Mucosa of gallbladder (tissue), 1 donor: ENCODE results near the gene RAB5B. TPM values are rescaled to one million over a fixed set of nuclear protein-coding genes. Genes with fewer than 3 reads are reported as not detected.
A peak's percentile ranks its signal among the peaks of the same experiment; 100 is the strongest.
"Not testable (repeated sequence)": the region's sequence is repeated elsewhere in the genome, so short reads cannot be mapped to it uniquely, and the experiment has no call there.

Experiments
- DNase-seq: peaks from one replicate; pipeline ENCODE4 v3.0.0-alpha.2; 2020; ENCODE audit warnings: low spot score
- total RNA-seq: library from RNA; stranded (reverse); gene quantifications from one replicate; pipeline ENCODE4 v1.2.1, GENCODE V29; 2021
- donor health status: DM: no; HTN: no; CAD: no.

RAB5B gene
- total RNA-seq, 1 donor from 2014 or later = 182 TPM

- no peak for DNase-seq
These were observed 40.3 kb downstream of the RAB5B start for GRCh38 chr12:56014205-56014604.

DNA sequence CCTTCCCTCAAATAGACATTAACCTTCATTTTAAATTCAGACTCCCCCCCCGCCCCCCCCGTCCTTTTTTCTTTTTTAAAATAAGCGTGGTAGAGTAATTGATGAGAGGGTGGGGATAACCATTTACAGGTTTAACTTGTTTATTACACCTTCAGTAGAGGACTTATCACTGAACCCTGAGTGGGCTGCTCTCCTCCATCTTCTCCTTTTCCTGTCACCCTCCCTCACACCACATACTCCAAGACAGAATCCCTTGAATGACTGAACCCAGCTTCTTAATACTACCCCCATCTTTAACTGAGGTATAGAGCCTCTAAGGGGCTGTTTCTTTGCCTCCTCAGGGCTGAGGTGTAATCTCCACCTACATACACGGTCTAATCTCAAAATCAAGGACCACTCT lies 43.3 kb downstream of the RAB5B start:
- DNase-seq = no peak

DNA sequence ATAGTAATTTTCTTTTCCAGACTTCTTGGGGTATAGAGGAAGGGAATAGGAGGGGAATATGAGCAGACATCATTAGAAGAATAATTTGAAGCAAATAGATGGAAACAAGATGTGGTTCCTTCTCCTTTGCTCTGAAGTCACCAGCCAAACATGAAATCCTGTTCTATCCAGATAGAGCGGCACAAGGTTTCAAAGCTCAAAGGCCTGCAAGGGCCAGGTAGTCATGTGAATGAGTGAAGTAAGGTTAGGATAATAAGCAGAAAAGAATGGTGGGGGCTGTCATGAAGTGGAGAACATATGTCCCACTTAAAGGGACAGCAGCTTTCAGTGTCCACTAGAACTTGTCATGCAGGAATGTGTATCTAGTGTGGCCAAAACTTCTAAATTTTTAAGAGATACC lies 44.5 kb downstream of the RAB5B start:
- DNase-seq = no peak

DNA sequence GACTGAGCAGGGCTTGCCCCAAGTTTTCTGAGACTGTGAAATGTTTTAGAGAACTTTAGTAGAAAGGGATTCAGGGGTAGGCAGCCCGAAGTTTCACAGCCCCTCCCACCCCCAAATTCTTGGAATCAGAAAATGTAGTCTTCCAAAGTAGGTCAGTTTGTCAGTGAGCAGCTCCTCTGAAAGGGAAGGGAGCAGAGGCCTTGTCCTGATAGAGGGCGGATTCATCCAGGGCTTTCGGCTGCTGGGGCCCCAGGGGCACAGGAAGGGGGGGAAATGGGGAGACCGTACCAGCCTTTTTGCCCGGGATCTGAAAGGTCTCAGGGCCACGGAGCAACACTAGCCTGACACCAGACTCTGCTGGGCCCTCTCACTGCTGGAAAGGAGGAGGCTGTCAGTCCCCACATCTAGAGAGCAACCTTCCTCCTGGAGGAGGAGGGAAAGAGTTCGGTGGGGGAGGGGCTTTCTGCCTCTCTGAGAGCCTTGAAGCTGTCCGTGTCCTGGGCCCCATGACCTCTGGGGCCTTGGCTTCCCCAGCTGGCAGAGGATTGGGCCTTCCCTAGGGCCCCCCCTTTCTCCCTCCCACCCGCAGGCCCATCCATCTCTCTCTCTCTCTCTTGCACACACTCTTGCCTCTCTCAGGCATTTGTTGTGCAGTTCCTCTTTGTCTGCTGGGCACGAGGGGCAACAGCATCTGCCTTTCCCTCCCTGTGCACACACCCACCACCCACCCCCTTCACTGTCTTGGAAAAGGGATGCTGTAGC lies 46.7 kb downstream of the RAB5B start, which contains the start of gene IKZF4:
Gene IKZF4, plus strand, starts transcription at position 621 of the 762 bp plus-strand sequence. CDS start 451 bp downstream, outside the sequence.
- DNase-seq = peak; percentile 34

DNA sequence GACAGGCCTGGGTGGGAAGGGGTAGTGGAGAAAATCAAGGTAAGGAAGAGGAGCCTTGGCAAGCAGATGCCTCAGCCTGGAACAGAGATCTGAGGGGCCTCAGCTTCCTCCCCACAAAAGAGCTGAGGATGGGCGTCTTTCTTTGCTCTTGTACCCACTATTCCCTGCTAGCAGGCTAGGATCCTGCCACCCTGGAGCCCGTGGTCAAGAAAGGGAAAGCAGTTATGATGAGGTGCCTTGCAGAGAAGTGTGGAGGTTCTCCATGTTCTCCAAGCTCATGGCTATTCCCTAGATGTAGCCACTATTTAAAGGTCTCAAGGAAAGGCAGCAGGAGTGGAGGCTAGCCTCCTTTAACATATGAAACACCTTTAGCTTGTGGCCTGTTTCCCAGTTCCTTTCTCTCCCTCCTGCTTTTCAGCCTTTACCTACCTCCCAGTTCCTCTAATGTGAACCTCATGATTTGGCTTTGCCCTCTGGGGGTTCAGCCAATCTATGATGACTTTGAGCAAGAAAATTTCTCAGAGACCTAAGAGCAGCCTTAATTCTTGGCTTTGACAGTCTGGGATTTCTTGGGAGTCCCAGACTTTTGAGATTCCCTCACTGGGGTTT lies 48.1 kb downstream of the RAB5B start:
- no peak for DNase-seq

DNA sequence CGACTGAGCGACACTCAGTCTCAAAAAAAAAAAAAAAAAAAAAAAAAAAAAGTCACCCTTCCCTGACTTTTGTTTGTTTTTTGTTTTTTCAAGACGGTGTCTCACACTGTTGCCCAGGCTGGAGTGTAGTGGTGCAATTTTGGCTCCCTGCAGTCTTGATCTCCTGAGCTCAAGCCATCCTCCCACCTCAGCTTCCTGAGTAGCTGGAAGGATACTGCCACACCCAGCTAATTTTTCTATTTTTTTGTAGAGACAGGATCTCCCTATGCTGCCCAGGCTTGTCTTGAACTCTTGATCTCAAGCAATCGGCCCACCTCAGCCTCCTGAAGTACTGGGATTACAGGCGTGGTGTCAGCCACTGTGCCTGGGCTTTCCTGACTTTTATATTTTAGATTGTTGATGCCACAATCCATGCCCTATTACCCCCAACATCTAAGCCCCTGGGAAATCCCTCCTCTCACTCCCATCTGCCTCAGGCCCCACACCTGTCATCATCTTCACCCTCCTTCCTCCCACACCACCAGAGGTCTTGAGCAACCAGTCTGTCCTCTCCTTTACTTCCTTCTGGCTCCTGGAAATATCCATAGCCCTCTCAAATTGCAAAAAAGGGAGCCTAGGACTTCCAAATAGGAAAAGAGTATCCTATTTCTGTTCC lies 54.8 kb downstream of the RAB5B start:
- no peak for DNase-seq

- DNase-seq = no peak
These were observed 55.3 kb downstream of the RAB5B start for GRCh38 chr12:56029166-56029519.

- DNase-seq = peak; percentile 38
These were observed 55.9 kb downstream of the RAB5B start for GRCh38 chr12:56029666-56030293.

GRCh38 chr12:56031987-56032386 lies 58.1 kb downstream of the RAB5B start:
- DNase-seq = no peak

DNA sequence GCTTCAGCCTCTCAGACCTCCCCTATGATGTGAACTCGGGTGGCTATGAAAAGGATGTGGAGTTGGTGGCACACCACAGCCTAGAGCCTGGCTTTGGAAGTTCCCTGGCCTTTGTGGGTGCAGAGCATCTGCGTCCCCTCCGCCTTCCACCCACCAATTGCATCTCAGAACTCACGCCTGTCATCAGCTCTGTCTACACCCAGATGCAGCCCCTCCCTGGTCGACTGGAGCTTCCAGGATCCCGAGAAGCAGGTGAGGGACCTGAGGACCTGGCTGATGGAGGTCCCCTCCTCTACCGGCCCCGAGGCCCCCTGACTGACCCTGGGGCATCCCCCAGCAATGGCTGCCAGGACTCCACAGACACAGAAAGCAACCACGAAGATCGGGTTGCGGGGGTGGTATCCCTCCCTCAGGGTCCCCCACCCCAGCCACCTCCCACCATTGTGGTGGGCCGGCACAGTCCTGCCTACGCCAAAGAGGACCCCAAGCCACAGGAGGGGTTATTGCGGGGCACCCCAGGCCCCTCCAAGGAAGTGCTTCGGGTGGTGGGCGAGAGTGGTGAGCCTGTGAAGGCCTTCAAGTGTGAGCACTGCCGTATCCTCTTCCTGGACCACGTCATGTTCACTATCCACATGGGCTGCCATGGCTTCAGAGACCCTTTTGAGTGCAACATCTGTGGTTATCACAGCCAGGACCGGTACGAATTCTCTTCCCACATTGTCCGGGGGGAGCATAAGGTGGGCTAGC lies 60.9 kb downstream of the RAB5B start:
- no peak for DNase-seq

GRCh38 chr12:56037161-56037560 lies 63.3 kb downstream of the RAB5B start:
- no peak for DNase-seq

GRCh38 chr12:56038022-56038655 lies 64.3 kb downstream of the RAB5B start:
- no peak for DNase-seq

GRCh38 chr12:56040151-56040550 lies 66.3 kb downstream of the RAB5B start:
- no peak for DNase-seq

- no peak for DNase-seq
These were observed 67.2 kb downstream of the RAB5B start for GRCh38 chr12:56040963-56041551.

DNA sequence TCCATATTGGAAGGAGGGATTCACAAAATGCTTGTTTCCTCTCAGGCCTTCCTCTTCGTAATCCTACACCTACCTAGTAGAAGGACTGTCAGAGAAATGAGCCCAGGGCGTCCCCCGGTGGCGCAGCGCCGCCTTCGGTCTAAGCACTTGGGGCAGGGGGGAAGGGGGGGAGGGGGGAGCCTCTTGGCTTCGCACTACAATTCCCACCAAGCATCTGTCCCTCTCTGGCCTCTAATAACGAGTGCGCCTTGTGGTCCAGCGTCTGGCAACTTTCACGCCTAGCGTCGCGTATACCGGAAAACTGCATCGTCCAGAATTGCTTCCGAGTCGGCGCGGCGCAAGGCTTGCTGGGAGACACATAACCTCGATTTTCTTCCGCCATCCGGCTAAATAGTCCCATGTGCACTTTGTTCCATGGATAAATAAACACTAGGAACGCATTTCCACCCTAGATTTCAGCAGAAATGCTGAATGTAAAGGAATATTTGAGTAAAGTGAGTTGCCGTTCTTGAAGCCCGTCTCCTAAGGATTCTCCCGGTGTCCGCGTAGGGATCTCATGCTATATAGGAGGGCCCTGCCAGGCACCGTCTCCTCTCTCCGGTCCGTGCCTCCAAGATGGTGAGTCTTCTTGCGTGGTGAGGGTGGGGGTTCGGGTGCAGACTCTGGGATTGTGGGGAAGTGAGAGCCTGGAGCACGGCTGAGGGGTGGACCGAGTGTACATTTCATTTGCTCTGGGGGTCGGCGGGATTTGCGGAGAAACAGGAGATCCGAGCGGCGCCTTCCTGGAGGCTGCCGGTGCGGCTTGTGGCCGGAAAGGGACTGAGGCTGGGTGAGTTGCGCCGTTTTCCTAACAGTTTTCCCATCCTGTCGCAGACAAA lies 67.9 kb downstream of the RAB5B start, which contains the start of gene RPS26:
Gene RPS26, plus strand, starts transcription at position 367 of the 878 bp plus-strand sequence. Its CDS starts 249 bp downstream, at position 616.
- DNase-seq = peak; percentile 97

DNA sequence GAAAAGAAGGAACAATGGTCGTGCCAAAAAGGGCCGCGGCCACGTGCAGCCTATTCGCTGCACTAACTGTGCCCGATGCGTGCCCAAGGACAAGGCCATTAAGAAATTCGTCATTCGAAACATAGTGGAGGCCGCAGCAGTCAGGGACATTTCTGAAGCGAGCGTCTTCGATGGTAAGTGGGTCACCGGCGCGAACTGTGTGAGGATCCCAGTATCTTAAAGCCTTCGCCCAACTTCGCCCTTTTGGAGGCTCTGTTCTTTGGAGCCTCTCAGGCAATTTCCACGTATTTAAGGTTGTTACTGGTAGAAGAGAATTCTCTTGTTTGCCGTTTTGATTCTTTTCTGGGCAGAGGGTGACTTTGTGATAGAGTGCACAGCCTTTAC lies 68.5 kb downstream of the RAB5B start:
- not testable (repeated sequence) for DNase-seq

DNA sequence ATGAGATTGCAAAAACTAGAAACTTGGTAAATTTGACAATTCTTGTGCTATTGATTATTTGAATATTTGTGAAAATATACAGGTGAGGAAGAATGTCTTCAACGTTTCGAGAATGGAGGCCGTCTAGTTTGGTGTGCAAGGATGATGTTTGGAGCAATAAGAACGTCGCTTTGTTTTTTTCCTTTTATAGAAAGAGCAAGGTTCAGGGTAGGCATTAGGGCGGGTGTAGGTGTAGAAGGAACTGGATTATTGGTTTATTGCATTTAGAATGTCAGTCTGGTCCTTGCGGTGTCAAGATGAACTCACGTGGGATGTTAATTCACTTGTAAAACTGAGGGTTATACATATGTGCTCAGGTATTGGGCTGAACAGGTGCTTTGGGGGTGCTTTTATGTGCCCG lies 69.0 kb downstream of the RAB5B start:
- no peak for DNase-seq
